Endodermal cell (in vitro differentiated cells): ENCODE measurements around the gene CAMTA1. TPM values are rescaled to one million over a fixed set of nuclear protein-coding genes. Genes with fewer than 3 reads are reported as not detected.

Experiments
- DNase-seq: peaks from one replicate; pipeline ENCODE4 v3.0.0-alpha.2; 2017
- H3K27ac ChIP-seq: 2 replicates; pipeline ENCODE4 v1.5.1; 2013; ENCODE audit warnings: mild to moderate bottlenecking, low read depth, low read length, moderate library complexity
- H3K27me3 ChIP-seq: 2 replicates; pipeline ENCODE4 v1.6.1; 2013; ENCODE audit warnings: mild to moderate bottlenecking, low read length, moderate library complexity; ENCODE audit not compliant: insufficient read depth, control insufficient read depth, poor library complexity, severe bottlenecking
- H3K36me3 ChIP-seq: 2 replicates; pipeline ENCODE4 v1.7.0; 2013; ENCODE audit warnings: mild to moderate bottlenecking, low read length, moderate library complexity; ENCODE audit not compliant: control insufficient read depth, insufficient read depth
- H3K4me1 ChIP-seq: one replicate; pipeline ENCODE4 v1.7.0; 2013; ENCODE audit warnings: low read length; ENCODE audit not compliant: control insufficient read depth, insufficient read depth
- H3K4me3 ChIP-seq: 2 replicates; pipeline ENCODE4 v1.5.1; 2013; ENCODE audit warnings: mild to moderate bottlenecking, low read length, moderate library complexity
- H3K9ac ChIP-seq: 2 replicates; pipeline ENCODE4 v1.6.1; 2013; ENCODE audit warnings: mild to moderate bottlenecking, low read length, moderate library complexity; ENCODE audit not compliant: poor library complexity, severe bottlenecking; ENCODE audit errors: extremely low read depth
- H3K9me3 ChIP-seq: 2 replicates; pipeline ENCODE4 v1.6.1; 2013; ENCODE audit warnings: mild to moderate bottlenecking, low read length, moderate library complexity; ENCODE audit not compliant: control insufficient read depth
- H3K27ac Mint-ChIP-seq: 2 replicates; pipeline ENCODE4 v1.8.0; 2020; ENCODE audit warnings: mixed read lengths
- H3K27me3 Mint-ChIP-seq: 2 replicates; pipeline ENCODE4 v1.8.0; 2021; ENCODE audit warnings: mild to moderate bottlenecking, mixed read lengths; ENCODE audit not compliant: insufficient read depth
- H3K36me3 Mint-ChIP-seq: 2 replicates; pipeline ENCODE4 v1.8.0; 2020; ENCODE audit warnings: low read depth, mixed read lengths
- H3K4me1 Mint-ChIP-seq: 2 replicates; pipeline ENCODE4 v1.8.0; 2020; ENCODE audit warnings: mixed read lengths
- H3K4me3 Mint-ChIP-seq: 2 replicates; pipeline ENCODE4 v1.8.0; 2020; ENCODE audit warnings: mild to moderate bottlenecking, moderate library complexity, mixed read lengths
- H3K9me3 Mint-ChIP-seq: 2 replicates; pipeline ENCODE4 v1.8.0; 2020; ENCODE audit warnings: mild to moderate bottlenecking, mixed read lengths
- WGBS, 2 experiments: methylation state at CpG; one replicate each; pipeline versions ENCODE4 v1.1.5 to v1.1.7; 2013; ENCODE audit warnings: missing lambda C conversion rate in 2 of 2, mixed read lengths in 1 of 2; ENCODE audit not compliant: insufficient coverage in 1 of 2, insufficient read length in 1 of 2; 5-methylcytosine and 5-hydroxymethylcytosine counted together
- total RNA-seq, 2 donors: library from RNA; stranded (reverse); fragmentation: NEBNext Ultra II Directional in 1 of 2; extraction: Animal tissue kit (Norgen Biotek cat#: 25700) in 1 of 2; gene quantifications; 2 replicates in 1 of 2; 3 replicates in 1 of 2; pipeline ENCODE4 v1.2.1, GENCODE V29; 2021
- TF ChIP-seq, protein P1 (sequence below): fragments of 200-600 bp; sonication (generic); conservative IDR thresholded peaks from 2 replicates; pipeline ENCODE4 v1.5.0; 2021; ENCODE audit warnings: antibody characterized with exemption, mild to moderate bottlenecking

The CAMTA1 gene
- total RNA-seq, 2 donors from 2014 or later = 123 to 137 TPM

- WGBS, 2 experiments = 93 to 96% methylated on average over 24 to 30 of the region's 30 CpGs
- Histone ChIP-seq H3K9me3 (no peaks in the 10 kb centered on the region), H3K27ac (no peak overlapping the region), H3K4me3 (no peak overlapping the region), H3K9ac (no peak overlapping the region), H3K36me3 (no peaks in the 10 kb centered on the region), H3K4me1 (peaks cover 5% of the 10 kb centered on the region), H3K27me3 (no peaks in the 10 kb centered on the region)
- TF ChIP-seq, protein P1, sequence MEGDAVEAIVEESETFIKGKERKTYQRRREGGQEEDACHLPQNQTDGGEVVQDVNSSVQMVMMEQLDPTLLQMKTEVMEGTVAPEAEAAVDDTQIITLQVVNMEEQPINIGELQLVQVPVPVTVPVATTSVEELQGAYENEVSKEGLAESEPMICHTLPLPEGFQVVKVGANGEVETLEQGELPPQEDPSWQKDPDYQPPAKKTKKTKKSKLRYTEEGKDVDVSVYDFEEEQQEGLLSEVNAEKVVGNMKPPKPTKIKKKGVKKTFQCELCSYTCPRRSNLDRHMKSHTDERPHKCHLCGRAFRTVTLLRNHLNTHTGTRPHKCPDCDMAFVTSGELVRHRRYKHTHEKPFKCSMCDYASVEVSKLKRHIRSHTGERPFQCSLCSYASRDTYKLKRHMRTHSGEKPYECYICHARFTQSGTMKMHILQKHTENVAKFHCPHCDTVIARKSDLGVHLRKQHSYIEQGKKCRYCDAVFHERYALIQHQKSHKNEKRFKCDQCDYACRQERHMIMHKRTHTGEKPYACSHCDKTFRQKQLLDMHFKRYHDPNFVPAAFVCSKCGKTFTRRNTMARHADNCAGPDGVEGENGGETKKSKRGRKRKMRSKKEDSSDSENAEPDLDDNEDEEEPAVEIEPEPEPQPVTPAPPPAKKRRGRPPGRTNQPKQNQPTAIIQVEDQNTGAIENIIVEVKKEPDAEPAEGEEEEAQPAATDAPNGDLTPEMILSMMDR = no peak
- Mint-ChIP-seq H3K4me3 (no peak overlapping the region), H3K4me1 (peaks cover 4% of the 10 kb centered on the region), H3K27me3 (peaks cover 15% of the 10 kb centered on the region), H3K9me3 (no peaks in the 10 kb centered on the region), H3K27ac (no peak overlapping the region), H3K36me3 (no peaks in the 10 kb centered on the region)
- DNase-seq = no peak
Measured at GRCh38 chr1:7454895-7455784, 669.9 kb downstream of the CAMTA1 start.

DNA sequence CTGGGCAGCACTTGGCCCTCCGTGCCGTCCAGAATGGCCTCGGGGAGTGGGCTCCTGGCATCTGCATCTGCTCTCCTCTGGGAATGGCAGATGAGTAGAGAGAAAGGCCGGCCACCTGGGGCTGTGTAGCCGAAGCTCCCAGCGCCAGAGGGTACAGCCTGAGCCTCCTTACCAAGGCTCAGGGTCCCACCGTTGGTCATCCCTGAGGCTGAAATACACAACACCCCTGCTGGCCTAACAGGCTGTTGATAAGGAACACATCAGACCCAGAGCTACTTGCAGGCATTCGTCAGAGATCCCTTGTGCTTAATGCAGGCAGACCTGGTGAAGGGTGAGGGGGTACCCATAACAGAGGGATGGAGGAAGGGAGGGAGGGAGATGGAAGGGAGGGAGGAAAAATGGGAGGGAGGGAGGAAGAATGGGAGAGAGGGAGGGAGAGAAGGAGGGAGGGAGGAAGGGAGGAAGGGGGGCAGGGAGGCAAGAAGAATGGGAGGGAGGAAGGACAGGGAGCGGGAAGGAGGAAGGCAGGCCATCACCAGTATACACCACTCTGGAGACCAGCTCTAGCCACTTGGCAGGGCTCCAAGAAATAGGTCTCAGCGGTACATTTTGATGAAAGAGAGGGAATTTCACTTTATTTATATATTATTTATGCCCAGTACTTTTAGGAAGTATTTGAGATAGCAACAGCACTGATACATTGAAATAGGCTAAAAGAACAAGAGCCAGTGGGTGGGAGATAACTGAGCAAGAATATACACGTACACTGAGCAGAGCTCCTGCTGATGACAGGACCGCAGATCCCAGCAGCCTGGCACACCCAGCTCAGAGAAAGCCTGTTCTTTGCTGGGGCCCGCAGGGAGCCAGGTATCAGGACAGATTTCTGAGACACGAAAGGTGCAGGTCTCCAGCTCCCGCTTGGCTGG lies 670.8 kb downstream of the CAMTA1 start:
- peak; percentile 54 for DNase-seq
- H3K4me3 ChIP-seq = no peak overlapping the region
- Mint-ChIP-seq H3K9me3 (no peaks in the 10 kb centered on the region), H3K36me3 (no peaks in the 10 kb centered on the region), H3K4me1 (peaks cover 10% of the 10 kb centered on the region), H3K4me3 (no peak overlapping the region), H3K27ac (no peak overlapping the region), H3K27me3 (peaks cover 20% of the 10 kb centered on the region)
- H3K27ac ChIP-seq = no peak overlapping the region
- H3K36me3 ChIP-seq = no peaks in the 10 kb centered on the region
- peaks cover 5% of the 10 kb centered on the region for H3K4me1 ChIP-seq
- TF ChIP-seq, protein P1 = no peak
- no peak overlapping the region for H3K9ac ChIP-seq
- H3K27me3 ChIP-seq = no peaks in the 10 kb centered on the region
- no peaks in the 10 kb centered on the region for H3K9me3 ChIP-seq
- 82 to 90% methylated on average over 7 to 15 of the region's 15 CpGs for WGBS, 2 experiments

- Histone ChIP-seq H3K36me3 (no peaks in the 10 kb centered on the region), H3K4me3 (no peak overlapping the region), H3K27me3 (no peaks in the 10 kb centered on the region), H3K27ac (no peak overlapping the region), H3K9ac (no peak overlapping the region), H3K4me1 (peaks cover 5% of the 10 kb centered on the region), H3K9me3 (no peaks in the 10 kb centered on the region)
- TF ChIP-seq, protein P1 = no peak
- H3K4me1 Mint-ChIP-seq = peaks cover 10% of the 10 kb centered on the region
- H3K36me3 Mint-ChIP-seq = no peaks in the 10 kb centered on the region
- no peak overlapping the region for H3K27ac Mint-ChIP-seq
- no peak overlapping the region for H3K4me3 Mint-ChIP-seq
- no peaks in the 10 kb centered on the region for H3K9me3 Mint-ChIP-seq
- DNase-seq = peak; percentile 77
- 57 to 60% methylated on average over 2 to 14 of the region's 17 CpGs for WGBS, 2 experiments
- H3K27me3 Mint-ChIP-seq = peaks cover 25% of the 10 kb centered on the region
Measured at GRCh38 chr1:7456722-7457082, 671.4 kb downstream of the CAMTA1 start.
